NCI-H2171 treated with DMSO at 0.1 percent for 48 hours (cell line): ENCODE measurements around the gene MYH13.

ENCODE experiments used
- DNase-seq: peaks from one replicate; lab custom pipeline; 2025; lab: John Stamatoyannopoulos, UW

MYH13 gene

GRCh38 chr17:10372906-10373305 lies at the start of gene MYH13:
Gene MYH13, minus strand, starts transcription at chr17:10373006. Its CDS starts 8,476 bp downstream, at chr17:10364530.
- DNase-seq: no peak

GRCh38 chr17:10421900-10422542 lies 49.2 kb upstream of the MYH13 start, which contains the start of gene MYH8:
Gene MYH8, minus strand, starts transcription at chr17:10421950. Its CDS starts 1,723 bp downstream, at chr17:10420227.
- DNase-seq: no peak

- DNase-seq: no peak
Observed at GRCh38 chr17:10421211-10421610, 48.4 kb upstream of the MYH13 start.

- no peak for DNase-seq
Observed at GRCh38 chr17:10420811-10421210, 48.0 kb upstream of the MYH13 start.

GRCh38 chr17:10417431-10417830 lies 44.6 kb upstream of the MYH13 start:
- no peak for DNase-seq

- no peak for DNase-seq
Observed at GRCh38 chr17:10415161-10415560, 42.4 kb upstream of the MYH13 start.

- DNase-seq: no peak
Observed at GRCh38 chr17:10403589-10403988, 30.8 kb upstream of the MYH13 start.

- no peak for DNase-seq
Observed at GRCh38 chr17:10398352-10398751, 25.5 kb upstream of the MYH13 start.

- DNase-seq: no peak
Observed at GRCh38 chr17:10396524-10397163, 23.8 kb upstream of the MYH13 start.

- peak; percentile 19 for DNase-seq
Observed at GRCh38 chr17:10394201-10394887, 21.5 kb upstream of the MYH13 start.

- no peak for DNase-seq
Observed at GRCh38 chr17:10392880-10393279, 20.1 kb upstream of the MYH13 start.

GRCh38 chr17:10385871-10386270 lies 13.1 kb upstream of the MYH13 start:
- no peak for DNase-seq

- DNase-seq: no peak
Observed at GRCh38 chr17:10384175-10384574, 11.4 kb upstream of the MYH13 start.

GRCh38 chr17:10380631-10381408 lies 8.0 kb upstream of the MYH13 start:
- no peak for DNase-seq

- no peak for DNase-seq
Observed at GRCh38 chr17:10370016-10370608, 2.7 kb downstream of the MYH13 start.

GRCh38 chr17:10369239-10369638 lies 3.6 kb downstream of the MYH13 start:
- DNase-seq: no peak

- no peak for DNase-seq
Observed at GRCh38 chr17:10368561-10368960, 4.2 kb downstream of the MYH13 start.

- no peak for DNase-seq
Observed at GRCh38 chr17:10360578-10360977, 12.2 kb downstream of the MYH13 start.

GRCh38 chr17:10357768-10358167 lies 15.0 kb downstream of the MYH13 start:
- DNase-seq: no peak

- DNase-seq: no peak
Observed at GRCh38 chr17:10354651-10355050, 18.2 kb downstream of the MYH13 start.

- no peak for DNase-seq
Observed at GRCh38 chr17:10352893-10353292, 19.9 kb downstream of the MYH13 start.

- no peak for DNase-seq
Observed at GRCh38 chr17:10349403-10349802, 23.4 kb downstream of the MYH13 start.
